Coronary artery (tissue), 2 donors: Measurements from ENCODE around the gene GTPBP4.

Experiments used
- DNase-seq: peaks from one replicate; pipeline ENCODE4 v3.0.0-alpha.2; 2017; ENCODE audit warnings: low spot score
- H3K27ac ChIP-seq, 2 donors: fragments of 200-600 bp; sonication (generic); one replicate each; pipeline ENCODE4 v1.5.1; 2016 to 2019
- H3K4me3 ChIP-seq: fragments of 200-600 bp; sonication (generic); 2 replicates; pipeline ENCODE4 v1.5.1; 2016; ENCODE audit warnings: mild to moderate bottlenecking, moderate library complexity
- TF ChIP-seq, protein P1 (sequence below): fragments of 200-600 bp; sonication (generic); IDR thresholded peaks from one replicate; pipeline ENCODE4 v1.5.1; 2019; ENCODE audit warnings: antibody characterized with exemption

Gene GTPBP4

DNA sequence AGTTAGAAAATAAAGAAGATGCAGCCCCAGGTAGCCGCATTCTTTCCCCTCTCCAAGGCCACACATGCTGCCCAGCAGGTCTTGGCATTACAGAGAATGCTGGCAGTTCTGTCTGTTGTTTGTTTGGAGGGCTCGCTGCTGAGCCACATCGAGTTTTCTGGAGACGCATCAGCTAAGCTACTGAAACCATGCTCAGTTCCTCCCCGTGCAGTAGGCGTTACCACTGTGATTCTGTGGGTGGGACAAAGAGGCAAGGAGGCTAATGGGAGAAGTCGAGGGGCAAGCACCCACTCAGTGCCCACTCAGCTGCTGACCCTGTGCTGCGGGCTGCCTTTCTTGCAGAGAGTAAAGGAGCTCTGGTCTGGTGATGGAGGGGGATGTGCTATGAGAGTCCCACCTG is 15.5 kb upstream of the GTPBP4 start:
- Histone ChIP-seq H3K4me3 (no peak overlapping the region), H3K27ac (no peak overlapping the region)
- DNase-seq: no peak
- TF ChIP-seq, protein P1, sequence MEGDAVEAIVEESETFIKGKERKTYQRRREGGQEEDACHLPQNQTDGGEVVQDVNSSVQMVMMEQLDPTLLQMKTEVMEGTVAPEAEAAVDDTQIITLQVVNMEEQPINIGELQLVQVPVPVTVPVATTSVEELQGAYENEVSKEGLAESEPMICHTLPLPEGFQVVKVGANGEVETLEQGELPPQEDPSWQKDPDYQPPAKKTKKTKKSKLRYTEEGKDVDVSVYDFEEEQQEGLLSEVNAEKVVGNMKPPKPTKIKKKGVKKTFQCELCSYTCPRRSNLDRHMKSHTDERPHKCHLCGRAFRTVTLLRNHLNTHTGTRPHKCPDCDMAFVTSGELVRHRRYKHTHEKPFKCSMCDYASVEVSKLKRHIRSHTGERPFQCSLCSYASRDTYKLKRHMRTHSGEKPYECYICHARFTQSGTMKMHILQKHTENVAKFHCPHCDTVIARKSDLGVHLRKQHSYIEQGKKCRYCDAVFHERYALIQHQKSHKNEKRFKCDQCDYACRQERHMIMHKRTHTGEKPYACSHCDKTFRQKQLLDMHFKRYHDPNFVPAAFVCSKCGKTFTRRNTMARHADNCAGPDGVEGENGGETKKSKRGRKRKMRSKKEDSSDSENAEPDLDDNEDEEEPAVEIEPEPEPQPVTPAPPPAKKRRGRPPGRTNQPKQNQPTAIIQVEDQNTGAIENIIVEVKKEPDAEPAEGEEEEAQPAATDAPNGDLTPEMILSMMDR: no peak

DNA sequence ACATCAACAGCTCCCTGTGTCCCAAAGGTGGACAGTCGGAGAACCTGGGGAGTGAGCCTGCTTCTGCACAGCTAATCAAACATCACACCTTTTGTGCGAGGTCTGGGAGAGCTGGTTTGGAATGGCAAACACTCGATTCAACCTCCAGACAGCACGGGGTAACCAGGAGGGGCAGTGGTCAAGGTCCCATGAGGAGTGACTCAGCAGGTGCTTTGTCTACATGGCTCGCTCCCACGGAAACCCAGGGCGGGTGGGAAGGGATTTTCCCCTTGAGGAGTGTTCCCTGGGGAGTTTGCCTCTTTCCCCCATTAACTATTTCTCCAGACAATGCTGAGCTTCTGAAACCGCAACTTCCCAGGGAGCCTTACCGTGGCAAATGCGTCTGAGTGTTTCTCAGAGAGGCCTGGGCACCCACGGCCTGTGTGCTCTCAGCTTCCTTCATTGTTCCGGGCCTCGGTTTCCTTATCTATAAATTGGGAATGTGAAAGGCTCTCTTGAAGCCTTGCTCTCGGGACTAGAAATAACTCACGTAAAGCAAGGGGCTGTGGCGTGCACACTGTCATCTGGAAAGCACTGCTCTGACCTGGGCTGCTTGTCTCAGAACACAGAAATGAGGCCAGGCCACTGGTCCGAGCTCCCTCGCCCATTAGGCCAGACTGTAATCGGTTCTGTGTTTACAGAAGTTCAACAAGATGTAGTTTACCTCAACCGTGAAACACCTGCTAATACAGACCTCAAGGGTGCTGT is 14.0 kb upstream of the GTPBP4 start:
- TF ChIP-seq, protein P1: no peak
- Histone ChIP-seq H3K27ac (no peak overlapping the region), H3K4me3 (no peak overlapping the region)
- DNase-seq: no peak

DNA sequence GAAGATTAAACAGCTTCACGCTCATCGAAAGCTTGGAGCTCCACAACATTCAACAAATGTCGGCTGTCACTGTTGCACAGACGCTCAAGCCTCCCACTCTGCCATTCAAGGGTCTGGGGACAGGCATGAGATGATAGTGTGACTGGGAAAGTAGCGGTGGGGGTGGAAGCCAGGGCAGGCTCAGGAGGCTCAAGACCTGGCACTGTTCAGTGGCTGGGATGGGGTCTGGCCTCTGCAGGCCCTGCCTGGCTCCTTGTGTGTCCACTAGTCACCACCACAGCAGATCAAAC is 13.5 kb upstream of the GTPBP4 start:
- no peak for DNase-seq
- TF ChIP-seq, protein P1: no peak
- Histone ChIP-seq H3K4me3 (no peak overlapping the region), H3K27ac (no peak overlapping the region)

DNA sequence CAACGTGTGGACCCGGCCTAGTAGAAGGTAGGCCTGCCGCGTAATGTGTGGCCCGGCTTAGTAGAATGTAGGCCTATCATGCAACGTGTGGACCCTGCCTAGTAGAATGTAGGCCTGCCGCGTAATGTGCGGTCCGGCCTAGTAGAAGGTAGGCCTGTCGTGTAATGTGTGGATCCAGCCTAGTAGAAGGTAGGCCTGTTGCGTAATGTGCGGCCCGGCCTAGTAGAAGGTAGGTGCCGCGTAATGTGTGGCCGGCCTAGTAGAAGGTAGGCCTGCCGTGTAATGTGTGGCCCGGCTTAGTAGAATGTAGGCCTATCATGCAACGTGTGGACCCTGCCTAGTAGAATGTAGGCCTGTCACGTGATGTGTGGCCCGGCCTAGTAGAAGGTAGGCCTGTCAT is 11.9 kb upstream of the GTPBP4 start:
- H3K27ac ChIP-seq: no peak overlapping the region
- DNase-seq: no peak
- no peak overlapping the region for H3K4me3 ChIP-seq
- TF ChIP-seq, protein P1: no peak

DNA sequence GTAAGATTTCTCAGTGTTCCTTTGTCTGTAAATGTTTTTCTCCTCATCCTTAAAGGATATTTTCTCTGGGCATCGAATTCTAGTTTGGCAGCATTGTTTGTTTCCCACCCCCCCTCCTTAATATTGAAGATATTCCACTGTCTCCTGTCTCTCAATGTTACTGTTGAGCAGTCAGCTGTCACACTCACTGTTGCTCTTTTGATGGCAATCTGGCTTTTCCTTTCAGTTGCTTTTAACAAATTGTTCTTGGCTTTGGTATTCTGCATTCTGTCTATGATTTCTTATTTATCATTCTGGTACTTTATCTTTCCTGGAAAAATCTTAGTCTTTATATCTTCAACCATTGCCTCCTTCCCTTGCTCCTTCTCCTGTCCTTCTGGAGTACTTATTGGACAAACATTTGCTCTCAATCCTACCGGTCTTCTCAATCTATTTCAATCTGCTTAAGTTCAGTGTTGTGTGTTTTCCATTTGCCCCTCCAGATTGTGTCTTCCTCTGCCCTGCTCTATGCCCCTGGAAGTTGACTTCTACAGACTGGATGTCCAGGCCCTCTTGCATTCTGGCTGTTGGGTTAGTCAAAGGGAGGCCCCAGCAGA is 9.3 kb upstream of the GTPBP4 start:
- Histone ChIP-seq H3K27ac (no peak overlapping the region), H3K4me3 (no peak overlapping the region)
- DNase-seq: no peak
- TF ChIP-seq, protein P1: no peak

DNA sequence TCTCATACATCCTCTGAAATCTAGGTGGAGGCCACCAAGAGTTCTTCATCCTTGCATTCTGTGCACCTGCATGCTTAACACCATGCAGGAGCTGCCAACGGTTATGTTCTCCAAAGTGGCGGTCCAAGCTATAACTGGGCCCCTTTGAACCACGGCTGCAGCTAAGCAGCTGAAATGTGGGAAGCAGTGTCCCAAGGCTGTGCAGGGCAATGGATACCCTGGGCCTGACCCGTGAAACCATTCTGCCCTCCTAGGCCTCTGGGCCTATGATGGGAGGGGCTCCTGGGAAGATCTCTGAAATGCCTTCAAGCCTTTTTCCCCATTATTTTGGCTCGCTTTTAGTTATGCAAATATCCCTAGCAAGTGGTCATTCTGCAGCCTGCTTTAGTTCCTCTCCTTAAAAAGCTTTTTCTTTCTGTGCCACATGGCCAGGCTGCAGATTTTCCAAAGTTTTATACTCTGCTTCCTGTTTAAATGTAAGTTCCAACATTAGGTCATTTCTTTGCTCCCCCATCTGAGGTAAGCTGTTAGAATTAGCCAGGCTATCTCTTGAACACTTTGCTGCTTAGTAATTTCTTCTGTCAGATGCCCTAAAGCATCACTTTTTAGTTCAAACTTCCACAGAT is 7.7 kb upstream of the GTPBP4 start:
- TF ChIP-seq, protein P1: no peak
- DNase-seq: no peak
- H3K4me3 ChIP-seq: no peak overlapping the region
- H3K27ac ChIP-seq: no peak overlapping the region

DNA sequence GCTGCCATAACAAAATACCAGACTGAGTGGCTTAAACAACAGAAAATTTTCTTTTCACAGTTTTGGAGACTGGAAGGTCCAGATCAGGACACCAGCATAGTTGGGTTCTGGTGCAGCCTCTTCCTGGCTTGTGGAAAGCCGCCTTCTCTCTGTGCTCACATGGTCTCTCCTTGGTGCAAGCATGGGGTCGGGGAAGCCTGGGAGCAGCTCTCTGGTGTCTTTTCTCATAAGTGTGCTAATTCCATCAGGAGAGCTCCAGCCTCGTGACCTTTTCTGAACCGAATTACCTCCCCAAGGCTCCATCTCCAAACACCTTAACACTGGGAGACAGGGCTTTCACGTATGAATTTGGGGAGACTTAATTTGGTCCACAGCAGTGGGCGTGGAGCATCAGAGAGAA is 4.8 kb upstream of the GTPBP4 start:
- TF ChIP-seq, protein P1: no peak
- Histone ChIP-seq H3K4me3 (no peak overlapping the region), H3K27ac (no peak overlapping the region)
- DNase-seq: no peak
